Gastroesophageal sphincter (tissue), 3 donors: ENCODE results near the gene RGPD3.
"Not testable (repeated sequence)": the region's sequence is repeated elsewhere in the genome, so short reads cannot be mapped to it uniquely, and the experiment has no call there.

Experiments
- CTCF ChIP-seq, 4 experiments: fragments of 200-600 bp in 2 of 4; fragments of 450-650 bp in 2 of 4; sonication (generic) in 1 of 4; IDR thresholded peaks; one replicate each; pipeline ENCODE4 v1.5.1; 2017 to 2019; ENCODE audit warnings: antibody characterized with exemption in 4 of 4, mild to moderate bottlenecking in 2 of 4, moderate library complexity in 2 of 4
- EP300 ChIP-seq: sonication (generic); formaldehyde crosslinking; IDR thresholded peaks from one replicate; pipeline ENCODE4 v1.6.1; 2017; ENCODE audit warnings: antibody characterized with exemption, mild to moderate bottlenecking
- POLR2AphosphoS5 ChIP-seq: sonication (generic); formaldehyde crosslinking; IDR thresholded peaks from one replicate; pipeline ENCODE4 v1.6.1; 2017; ENCODE audit warnings: antibody characterized with exemption

DNA sequence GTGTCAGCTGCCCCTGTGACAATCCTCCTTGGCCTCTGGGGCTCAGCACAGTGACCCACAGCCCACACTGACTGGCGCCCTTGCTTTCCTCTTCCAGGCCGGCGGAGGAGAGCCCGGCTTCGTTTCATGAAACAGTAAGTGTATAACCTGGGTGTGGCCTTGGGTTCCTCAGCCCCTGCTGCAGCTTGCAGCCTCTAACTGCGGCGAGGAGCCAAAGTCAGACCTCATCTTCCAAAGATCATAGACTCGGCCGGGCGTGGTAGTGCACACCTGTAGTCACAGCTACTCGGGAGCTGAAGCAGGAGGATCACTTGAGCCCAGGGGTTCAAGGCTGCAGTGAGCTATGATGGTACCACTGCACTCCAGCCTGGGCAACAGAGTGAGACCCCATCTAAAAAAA is 36.0 kb upstream of the RGPD3 start:
- not testable (repeated sequence) for TF ChIP-seq CTCF (IDR thresholded peaks at IDR 0.05); POLR2AphosphoS5; EP300
